ENCODE results near the gene C1orf159. TPM values are rescaled to one million over a fixed set of nuclear protein-coding genes. Genes with fewer than 3 reads are reported as not detected.

C1orf159 gene
- total and polyA plus RNA-seq, 2 experiments from 2014 or later: 9.6 to 21.5 TPM

DNA sequence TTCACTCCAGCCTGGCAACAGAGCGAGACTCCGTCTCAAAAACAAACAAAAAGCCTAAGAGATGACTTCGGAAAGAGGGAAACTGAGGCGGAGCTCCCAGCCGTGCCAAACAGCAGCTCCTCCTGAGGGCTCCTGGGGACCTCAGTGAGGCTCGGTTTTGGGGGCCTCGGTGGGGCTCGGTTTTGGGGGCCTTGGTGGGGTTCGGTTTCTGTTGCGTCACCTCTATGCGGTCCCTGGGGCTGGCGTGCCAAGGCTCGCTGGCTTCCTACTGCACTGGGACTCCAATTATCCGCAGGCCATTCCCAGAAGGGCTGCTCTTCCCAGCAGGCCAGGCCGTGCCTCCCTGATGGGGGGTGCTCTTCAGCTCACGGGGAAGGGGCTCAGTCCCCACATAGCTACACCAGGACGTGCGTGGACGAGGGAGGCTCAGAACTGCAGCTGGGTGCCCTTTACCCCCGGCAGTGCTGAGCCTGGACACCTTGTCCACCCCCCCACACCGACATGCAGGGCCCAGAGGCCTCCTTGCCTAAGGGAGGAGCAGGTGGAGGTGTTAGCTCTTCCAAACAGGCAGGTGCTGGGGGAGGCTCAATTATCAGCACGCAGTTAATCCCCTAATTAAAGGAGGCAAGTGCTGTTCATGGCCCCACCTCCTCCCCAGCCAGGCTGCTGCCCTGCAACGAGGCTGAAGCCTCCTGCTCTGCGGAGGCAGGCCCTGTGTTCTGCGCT lies 5.1 kb upstream of the C1orf159 start (continued):
- TF ChIP-seq, protein P1, sequence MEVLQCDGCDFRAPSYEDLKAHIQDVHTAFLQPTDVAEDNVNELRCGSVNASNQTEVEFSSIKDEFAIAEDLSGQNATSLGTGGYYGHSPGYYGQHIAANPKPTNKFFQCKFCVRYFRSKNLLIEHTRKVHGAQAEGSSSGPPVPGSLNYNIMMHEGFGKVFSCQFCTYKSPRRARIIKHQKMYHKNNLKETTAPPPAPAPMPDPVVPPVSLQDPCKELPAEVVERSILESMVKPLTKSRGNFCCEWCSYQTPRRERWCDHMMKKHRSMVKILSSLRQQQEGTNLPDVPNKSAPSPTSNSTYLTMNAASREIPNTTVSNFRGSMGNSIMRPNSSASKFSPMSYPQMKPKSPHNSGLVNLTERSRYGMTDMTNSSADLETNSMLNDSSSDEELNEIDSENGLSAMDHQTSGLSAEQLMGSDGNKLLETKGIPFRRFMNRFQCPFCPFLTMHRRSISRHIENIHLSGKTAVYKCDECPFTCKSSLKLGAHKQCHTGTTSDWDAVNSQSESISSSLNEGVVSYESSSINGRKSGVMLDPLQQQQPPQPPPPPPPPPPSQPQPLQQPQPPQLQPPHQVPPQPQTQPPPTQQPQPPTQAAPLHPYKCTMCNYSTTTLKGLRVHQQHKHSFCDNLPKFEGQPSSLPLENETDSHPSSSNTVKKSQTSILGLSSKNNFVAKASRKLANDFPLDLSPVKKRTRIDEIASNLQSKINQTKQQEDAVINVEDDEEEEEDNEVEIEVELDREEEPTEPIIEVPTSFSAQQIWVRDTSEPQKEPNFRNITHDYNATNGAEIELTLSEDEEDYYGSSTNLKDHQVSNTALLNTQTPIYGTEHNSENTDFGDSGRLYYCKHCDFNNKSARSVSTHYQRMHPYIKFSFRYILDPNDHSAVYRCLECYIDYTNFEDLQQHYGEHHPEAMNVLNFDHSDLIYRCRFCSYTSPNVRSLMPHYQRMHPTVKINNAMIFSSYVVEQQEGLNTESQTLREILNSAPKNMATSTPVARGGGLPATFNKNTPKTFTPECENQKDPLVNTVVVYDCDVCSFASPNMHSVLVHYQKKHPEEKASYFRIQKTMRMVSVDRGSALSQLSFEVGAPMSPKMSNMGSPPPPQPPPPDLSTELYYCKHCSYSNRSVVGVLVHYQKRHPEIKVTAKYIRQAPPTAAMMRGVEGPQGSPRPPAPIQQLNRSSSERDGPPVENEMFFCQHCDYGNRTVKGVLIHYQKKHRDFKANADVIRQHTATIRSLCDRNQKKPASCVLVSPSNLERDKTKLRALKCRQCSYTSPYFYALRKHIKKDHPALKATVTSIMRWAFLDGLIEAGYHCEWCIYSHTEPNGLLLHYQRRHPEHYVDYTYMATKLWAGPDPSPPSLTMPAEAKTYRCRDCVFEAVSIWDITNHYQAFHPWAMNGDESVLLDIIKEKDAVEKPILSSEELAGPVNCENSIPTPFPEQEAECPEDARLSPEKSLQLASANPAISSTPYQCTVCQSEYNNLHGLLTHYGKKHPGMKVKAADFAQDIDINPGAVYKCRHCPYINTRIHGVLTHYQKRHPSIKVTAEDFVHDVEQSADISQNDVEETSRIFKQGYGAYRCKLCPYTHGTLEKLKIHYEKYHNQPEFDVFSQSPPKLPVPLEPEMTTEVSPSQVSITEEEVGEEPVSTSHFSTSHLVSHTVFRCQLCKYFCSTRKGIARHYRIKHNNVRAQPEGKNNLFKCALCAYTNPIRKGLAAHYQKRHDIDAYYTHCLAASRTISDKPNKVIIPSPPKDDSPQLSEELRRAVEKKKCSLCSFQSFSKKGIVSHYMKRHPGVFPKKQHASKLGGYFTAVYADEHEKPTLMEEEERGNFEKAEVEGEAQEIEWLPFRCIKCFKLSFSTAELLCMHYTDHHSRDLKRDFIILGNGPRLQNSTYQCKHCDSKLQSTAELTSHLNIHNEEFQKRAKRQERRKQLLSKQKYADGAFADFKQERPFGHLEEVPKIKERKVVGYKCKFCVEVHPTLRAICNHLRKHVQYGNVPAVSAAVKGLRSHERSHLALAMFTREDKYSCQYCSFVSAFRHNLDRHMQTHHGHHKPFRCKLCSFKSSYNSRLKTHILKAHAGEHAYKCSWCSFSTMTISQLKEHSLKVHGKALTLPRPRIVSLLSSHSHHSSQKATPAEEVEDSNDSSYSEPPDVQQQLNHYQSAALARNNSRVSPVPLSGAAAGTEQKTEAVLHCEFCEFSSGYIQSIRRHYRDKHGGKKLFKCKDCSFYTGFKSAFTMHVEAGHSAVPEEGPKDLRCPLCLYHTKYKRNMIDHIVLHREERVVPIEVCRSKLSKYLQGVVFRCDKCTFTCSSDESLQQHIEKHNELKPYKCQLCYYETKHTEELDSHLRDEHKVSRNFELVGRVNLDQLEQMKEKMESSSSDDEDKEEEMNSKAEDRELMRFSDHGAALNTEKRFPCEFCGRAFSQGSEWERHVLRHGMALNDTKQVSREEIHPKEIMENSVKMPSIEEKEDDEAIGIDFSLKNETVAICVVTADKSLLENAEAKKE (CRISPR knock-in tag; IDR thresholded peaks at IDR 0.05): no peak
- TF ChIP-seq CREB1 (CRISPR knock-in tag; IDR thresholded peaks at IDR 0.05; ENCODE audit: low read depth) (no peak), EZH2phosphoT487 (IDR thresholded peaks at IDR 0.05; ENCODE audit: unreplicated experiment) (no peak), EZH2 (IDR thresholded peaks at IDR 0.05; ENCODE audit: low read depth, unreplicated experiment) (no peak)

DNA sequence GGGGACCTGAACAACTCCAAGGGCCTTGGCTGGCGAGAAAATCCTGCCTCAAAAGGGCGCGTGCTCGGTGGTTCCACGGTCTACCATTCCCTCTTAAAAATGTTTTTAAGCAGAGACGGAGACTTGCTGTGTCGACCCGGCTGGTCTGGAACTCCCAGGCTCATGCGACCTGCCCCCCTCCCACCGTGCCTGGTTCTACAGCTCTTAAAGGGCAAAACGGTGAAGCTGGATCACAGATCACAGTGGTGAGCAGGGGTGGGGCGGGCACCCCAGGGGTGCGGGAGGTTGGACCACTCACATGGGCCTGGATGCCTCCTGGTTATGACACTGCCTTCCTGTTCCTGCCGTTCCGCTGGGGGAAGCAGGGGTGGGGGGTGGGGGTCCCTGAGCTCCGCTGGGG lies 4.2 kb upstream of the C1orf159 start:
- H3K27ac ChIP-seq (ENCODE audit: low read depth): no peak overlapping the region
- H3K27ac Mint-ChIP-seq: no peak overlapping the region
- no peak overlapping the region for H3K4me3 Mint-ChIP-seq
- no peaks in the 10 kb centered on the region for H3K36me3 ChIP-seq (ENCODE audit: insufficient read depth)
- 0 out of 3 replicates have a peak, but pooled peaks cover under 1% of the 10 kb centered on the region for H3K36me3 Mint-ChIP-seq (ENCODE audit: low read depth)
- ATAC-seq (no peak), DNase-seq (ENCODE audit: low spot score) (no peak)
- H3K27me3 ChIP-seq (ENCODE audit: insufficient read depth): peaks cover 11% of the 10 kb centered on the region
- peaks cover 15% of the 10 kb centered on the region for H3K27me3 Mint-ChIP-seq (ENCODE audit: insufficient read depth, low read depth, poor library complexity)
- H2AFZ ChIP-seq: no peak overlapping the region
- peaks cover under 1% of the 10 kb centered on the region; the same call in 1 of the 2 replicates for H3K79me2 ChIP-seq (replicated peaks; ENCODE audit: insufficient read depth)
- no peaks in the 10 kb centered on the region for H3F3A ChIP-seq (replicated peaks; ENCODE audit: low read depth)
- no peak for TF ChIP-seq CREB1 (CRISPR knock-in tag; IDR thresholded peaks at IDR 0.05; ENCODE audit: low read depth)
- no peak for TF ChIP-seq ZNF331 (CRISPR knock-in tag; IDR thresholded peaks at IDR 0.05; ENCODE audit: low read depth)
- no peak for TF ChIP-seq JUNB (IDR thresholded peaks at IDR 0.05; ENCODE audit: unreplicated experiment)
- TF ChIP-seq EZH2phosphoT487 (IDR thresholded peaks at IDR 0.05; ENCODE audit: unreplicated experiment): no peak
- no peak for TF ChIP-seq POLR2AphosphoS5 (IDR thresholded peaks at IDR 0.05; ENCODE audit: low read depth)
- TF ChIP-seq, protein P2, sequence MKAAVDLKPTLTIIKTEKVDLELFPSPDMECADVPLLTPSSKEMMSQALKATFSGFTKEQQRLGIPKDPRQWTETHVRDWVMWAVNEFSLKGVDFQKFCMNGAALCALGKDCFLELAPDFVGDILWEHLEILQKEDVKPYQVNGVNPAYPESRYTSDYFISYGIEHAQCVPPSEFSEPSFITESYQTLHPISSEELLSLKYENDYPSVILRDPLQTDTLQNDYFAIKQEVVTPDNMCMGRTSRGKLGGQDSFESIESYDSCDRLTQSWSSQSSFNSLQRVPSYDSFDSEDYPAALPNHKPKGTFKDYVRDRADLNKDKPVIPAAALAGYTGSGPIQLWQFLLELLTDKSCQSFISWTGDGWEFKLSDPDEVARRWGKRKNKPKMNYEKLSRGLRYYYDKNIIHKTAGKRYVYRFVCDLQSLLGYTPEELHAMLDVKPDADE (IDR thresholded peaks at IDR 0.05): no peak
- no peak for TF ChIP-seq STAT1 (IDR thresholded peaks at IDR 0.05; ENCODE audit: unreplicated experiment)
- TF ChIP-seq, protein P3, sequence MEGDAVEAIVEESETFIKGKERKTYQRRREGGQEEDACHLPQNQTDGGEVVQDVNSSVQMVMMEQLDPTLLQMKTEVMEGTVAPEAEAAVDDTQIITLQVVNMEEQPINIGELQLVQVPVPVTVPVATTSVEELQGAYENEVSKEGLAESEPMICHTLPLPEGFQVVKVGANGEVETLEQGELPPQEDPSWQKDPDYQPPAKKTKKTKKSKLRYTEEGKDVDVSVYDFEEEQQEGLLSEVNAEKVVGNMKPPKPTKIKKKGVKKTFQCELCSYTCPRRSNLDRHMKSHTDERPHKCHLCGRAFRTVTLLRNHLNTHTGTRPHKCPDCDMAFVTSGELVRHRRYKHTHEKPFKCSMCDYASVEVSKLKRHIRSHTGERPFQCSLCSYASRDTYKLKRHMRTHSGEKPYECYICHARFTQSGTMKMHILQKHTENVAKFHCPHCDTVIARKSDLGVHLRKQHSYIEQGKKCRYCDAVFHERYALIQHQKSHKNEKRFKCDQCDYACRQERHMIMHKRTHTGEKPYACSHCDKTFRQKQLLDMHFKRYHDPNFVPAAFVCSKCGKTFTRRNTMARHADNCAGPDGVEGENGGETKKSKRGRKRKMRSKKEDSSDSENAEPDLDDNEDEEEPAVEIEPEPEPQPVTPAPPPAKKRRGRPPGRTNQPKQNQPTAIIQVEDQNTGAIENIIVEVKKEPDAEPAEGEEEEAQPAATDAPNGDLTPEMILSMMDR (conservative IDR thresholded peaks at IDR 0.05; ENCODE audit: low read depth in 2 of 2): no peak
- no peaks in the 10 kb centered on the region for H3K9me2 ChIP-seq (ENCODE audit: insufficient read depth)
- no peak overlapping the region for H3K4me3 ChIP-seq
- H4K20me1 ChIP-seq (replicated peaks; ENCODE audit: insufficient read depth): no peaks in the 10 kb centered on the region
- H3K4me1 ChIP-seq (ENCODE audit: insufficient read depth): no peaks in the 10 kb centered on the region
- peaks cover 3% of the 10 kb centered on the region; the same call in 2 of the 3 replicates for H3K4me1 Mint-ChIP-seq
- peaks cover 8% of the 10 kb centered on the region; the same call in 2 of the 3 replicates for H3K9me3 Mint-ChIP-seq
- no peak overlapping the region for H3K4me2 ChIP-seq
